T-helper 1 cell treated with Interleukin-12 subunit alpha and Interleukin-12 subunit beta and Interleukin-4 antibody, amounts not matched to agents 30 μg/mL and 1 μg/mL, for 36 hours (primary cell): ENCODE measurements around the gene FNDC3B.

Experiments used
- H3K27ac Mint-ChIP-seq: one replicate; pipeline ENCODE4 v1.8.0; 2021; ENCODE audit warnings: mild to moderate bottlenecking, mixed read lengths
- H3K27me3 Mint-ChIP-seq: one replicate; pipeline ENCODE4 v1.8.0; 2021; ENCODE audit warnings: low read depth, mixed read lengths
- H3K36me3 Mint-ChIP-seq: one replicate; pipeline ENCODE4 v1.8.0; 2021; ENCODE audit warnings: low read depth, mixed read lengths
- H3K4me1 Mint-ChIP-seq: one replicate; pipeline ENCODE4 v1.8.0; 2021; ENCODE audit warnings: low read depth, mixed read lengths
- H3K4me3 Mint-ChIP-seq: one replicate; pipeline ENCODE4 v1.8.0; 2021; ENCODE audit warnings: mild to moderate bottlenecking, moderate library complexity, mixed read lengths
- H3K9me3 Mint-ChIP-seq: one replicate; pipeline ENCODE4 v1.8.0; 2021; ENCODE audit warnings: mixed read lengths

The FNDC3B gene

DNA sequence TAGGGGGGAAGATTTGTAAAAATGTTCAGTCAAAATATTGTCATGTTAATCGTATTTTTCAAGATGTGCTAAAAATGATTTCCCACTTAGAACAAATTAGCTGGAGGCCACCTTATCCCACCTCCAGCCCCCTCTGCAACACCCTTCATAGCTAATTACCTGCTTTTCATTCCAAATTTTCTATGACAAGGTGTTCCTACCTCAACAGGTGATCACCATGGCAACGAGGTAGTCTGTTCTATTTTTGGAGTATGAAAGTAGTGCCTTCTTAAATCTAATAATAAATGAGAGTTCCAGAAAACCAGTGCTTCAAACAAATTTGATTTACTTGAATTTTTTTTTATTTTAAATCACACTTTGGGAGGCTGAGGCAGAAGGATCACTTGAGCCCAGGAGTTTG, 149.8 kb downstream of the FNDC3B start:
- no peaks in the 10 kb centered on the region for H3K27me3 Mint-ChIP-seq
- no peak overlapping the region for H3K27ac Mint-ChIP-seq
- no peak overlapping the region for H3K4me3 Mint-ChIP-seq
- H3K4me1 Mint-ChIP-seq = peaks cover 3% of the 10 kb centered on the region
- H3K9me3 Mint-ChIP-seq = no peaks in the 10 kb centered on the region
- no peaks in the 10 kb centered on the region for H3K36me3 Mint-ChIP-seq

DNA sequence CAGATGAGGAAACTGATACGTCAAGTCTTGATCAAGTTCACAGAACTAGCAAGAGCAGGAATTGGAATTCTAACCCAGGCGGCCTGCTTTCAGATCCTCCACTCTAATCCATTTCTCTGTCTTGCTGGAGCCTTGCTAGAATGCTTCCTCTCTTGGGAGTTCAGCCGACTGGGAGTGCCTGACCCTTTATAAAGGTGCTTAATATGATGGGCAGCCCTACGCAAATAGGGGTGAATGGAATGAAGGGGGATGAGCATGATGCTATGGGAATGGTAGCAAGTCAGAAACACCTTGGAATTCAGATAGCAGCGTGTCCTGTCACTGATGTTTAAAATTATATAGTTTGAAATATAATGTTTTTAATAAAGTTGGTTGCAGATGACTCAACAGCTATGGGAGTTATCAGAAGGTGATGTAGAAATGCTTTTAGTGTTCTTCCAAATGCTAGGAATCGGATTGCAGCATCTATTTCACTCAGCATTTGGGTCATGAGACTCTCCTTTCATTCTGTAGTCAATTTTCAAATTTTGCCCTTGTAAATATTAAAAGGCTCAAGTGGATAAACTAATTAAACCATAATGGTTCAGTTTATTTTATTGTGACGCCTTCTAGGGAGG, 150.7 kb downstream of the FNDC3B start:
- Mint-ChIP-seq H3K4me3 (no peak overlapping the region), H3K9me3 (no peaks in the 10 kb centered on the region), H3K36me3 (no peaks in the 10 kb centered on the region), H3K27me3 (no peaks in the 10 kb centered on the region), H3K27ac (no peak overlapping the region), H3K4me1 (peaks cover 3% of the 10 kb centered on the region)

DNA sequence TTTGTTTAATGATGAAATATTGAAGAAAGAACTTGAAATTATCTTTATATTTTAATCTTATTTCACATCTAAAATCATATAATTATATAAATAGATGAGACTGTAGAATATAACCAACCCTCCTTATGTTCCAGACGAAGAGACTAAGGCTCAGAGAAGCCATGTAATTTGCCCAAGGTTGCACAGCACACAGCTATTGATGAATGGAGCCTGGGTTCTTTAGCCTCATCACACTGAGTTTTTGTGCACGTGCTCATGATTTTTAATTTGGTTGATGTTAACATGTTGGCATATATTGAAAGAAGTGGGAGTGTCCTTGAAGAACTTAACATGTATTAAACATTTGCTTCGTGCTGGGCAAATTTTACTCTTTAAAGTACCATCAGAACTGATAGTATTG, 151.6 kb downstream of the FNDC3B start:
- H3K9me3 Mint-ChIP-seq = no peaks in the 10 kb centered on the region
- no peaks in the 10 kb centered on the region for H3K27me3 Mint-ChIP-seq
- peaks cover 3% of the 10 kb centered on the region for H3K4me1 Mint-ChIP-seq
- no peaks in the 10 kb centered on the region for H3K36me3 Mint-ChIP-seq
- no peak overlapping the region for H3K4me3 Mint-ChIP-seq
- no peak overlapping the region for H3K27ac Mint-ChIP-seq

DNA sequence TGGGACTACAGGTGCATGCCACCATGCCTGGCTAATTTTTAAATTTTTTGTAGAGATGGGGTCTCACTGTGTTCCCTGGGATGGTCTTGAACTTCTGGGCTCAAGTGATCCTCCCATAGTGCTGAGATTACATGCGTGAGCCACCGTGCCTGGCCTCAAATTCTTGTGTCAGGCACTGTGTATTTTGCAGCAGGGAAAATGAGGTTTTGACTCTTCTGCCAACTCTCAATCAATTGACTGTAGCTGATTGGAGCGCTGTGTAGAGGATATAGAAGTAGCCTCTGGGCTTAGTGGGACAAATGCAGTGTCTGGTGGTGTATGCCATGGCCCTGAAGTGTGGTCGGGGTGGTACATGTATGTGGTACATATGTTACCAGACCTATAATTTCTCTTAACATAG, 152.3 kb downstream of the FNDC3B start:
- Mint-ChIP-seq H3K9me3 (no peaks in the 10 kb centered on the region), H3K4me1 (peaks cover 3% of the 10 kb centered on the region), H3K27ac (no peak overlapping the region), H3K27me3 (no peaks in the 10 kb centered on the region), H3K36me3 (no peaks in the 10 kb centered on the region), H3K4me3 (no peak overlapping the region)

DNA sequence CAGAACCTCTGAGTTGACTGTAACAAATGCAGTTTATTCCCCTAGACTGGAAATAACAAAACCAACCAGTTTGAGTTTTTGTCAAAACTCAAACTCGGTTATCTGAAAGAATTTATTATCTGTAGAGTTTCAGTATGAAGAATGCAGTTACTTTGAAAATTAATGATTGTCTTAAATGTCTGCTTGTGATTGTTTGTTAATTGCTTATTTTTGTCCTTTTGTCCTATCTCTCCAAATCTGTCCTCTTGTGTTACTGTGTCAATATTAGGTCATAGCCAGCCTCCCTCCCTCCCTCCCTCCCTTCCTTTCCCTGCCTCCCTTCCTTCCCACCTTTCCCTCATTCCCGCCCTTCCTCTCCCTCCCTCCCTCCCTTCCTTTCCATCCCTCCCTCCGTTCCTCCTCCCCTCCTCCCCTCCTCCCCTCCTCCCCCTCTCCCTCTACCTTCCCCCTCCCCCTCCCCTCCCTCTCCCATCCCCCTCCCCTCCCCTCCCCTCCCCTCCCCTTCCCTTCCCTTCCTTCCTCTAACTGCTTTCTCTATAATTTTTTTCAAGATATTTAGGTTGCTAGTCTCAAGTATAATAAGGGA, 153.5 kb downstream of the FNDC3B start:
- Mint-ChIP-seq H3K4me3 (no peak overlapping the region), H3K36me3 (no peaks in the 10 kb centered on the region), H3K9me3 (no peaks in the 10 kb centered on the region), H3K27me3 (no peaks in the 10 kb centered on the region), H3K27ac (no peak overlapping the region), H3K4me1 (peaks cover 3% of the 10 kb centered on the region)

DNA sequence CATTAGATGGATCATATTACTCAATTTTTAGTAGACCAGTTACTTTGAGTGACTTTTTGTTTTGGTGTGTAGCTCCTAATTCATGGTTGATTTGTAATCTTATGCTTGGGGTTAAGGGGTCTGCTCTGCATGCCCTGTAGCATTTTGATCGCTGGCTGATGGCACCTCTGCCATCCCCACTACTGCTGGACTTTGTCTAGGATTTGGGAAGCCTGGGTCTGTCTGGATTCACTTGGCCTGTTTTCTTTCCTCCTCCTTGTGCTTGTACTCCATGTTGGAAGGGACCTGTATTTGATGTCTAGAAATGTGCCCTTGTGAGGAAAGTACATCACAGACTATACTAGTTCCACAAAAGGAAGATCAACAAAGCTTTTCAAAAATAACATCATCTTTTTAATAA, 154.1 kb downstream of the FNDC3B start:
- H3K27ac Mint-ChIP-seq = no peak overlapping the region
- H3K4me1 Mint-ChIP-seq = peaks cover 3% of the 10 kb centered on the region
- H3K4me3 Mint-ChIP-seq = no peak overlapping the region
- no peaks in the 10 kb centered on the region for H3K36me3 Mint-ChIP-seq
- no peaks in the 10 kb centered on the region for H3K27me3 Mint-ChIP-seq
- no peaks in the 10 kb centered on the region for H3K9me3 Mint-ChIP-seq

DNA sequence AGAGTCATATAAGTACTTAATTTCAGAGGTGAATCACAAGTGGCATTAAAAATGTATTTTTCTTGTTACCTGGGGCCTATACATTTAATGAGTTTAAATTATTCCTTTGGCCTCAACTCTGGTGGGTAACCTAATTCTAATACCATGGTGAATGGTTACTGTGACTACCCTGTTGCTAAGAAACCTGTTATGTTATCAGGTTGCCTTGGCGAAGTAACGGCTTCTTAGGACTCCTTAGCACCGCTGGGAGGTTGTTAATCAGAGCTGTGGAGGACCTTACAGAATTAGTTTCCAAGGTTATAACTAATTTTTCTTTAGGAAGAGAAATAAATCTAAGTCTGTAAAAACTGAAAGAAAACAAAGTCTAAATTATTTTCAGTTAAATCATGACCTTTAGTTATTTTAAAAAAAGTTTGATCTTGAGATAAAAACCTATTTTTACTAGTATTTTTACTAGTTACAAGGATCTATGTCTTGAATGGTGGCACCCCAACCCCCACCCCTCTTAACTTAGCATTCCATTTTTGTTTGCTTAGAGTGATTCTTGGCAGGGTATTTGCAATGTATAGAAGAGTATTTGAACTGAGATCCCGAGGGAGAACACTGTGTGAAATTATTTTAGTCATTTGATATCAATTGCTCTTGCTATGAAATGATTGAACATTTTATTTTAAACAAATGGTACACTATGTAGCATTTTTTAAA, 155.5 kb downstream of the FNDC3B start:
- no peaks in the 10 kb centered on the region for H3K27me3 Mint-ChIP-seq
- H3K9me3 Mint-ChIP-seq = no peaks in the 10 kb centered on the region
- H3K4me3 Mint-ChIP-seq = no peak overlapping the region
- no peaks in the 10 kb centered on the region for H3K36me3 Mint-ChIP-seq
- no peak overlapping the region for H3K27ac Mint-ChIP-seq
- H3K4me1 Mint-ChIP-seq = peaks cover 3% of the 10 kb centered on the region

DNA sequence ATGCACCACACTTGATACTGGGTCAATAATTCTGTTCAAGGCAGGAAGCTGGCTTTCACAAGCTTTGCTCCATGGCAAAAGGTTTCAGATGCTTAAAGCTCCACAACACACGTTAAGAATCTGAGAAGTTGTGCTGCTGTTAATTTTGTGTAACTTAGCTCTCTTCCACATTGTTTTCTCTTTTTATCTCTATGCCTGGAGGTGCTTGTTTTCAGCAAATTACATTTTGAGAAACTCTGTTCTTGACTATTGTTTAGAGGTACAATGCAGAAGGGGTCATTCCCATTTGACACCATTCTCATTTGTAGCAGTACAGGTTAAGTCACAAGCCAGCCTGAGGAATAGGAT, 156.0 kb downstream of the FNDC3B start:
- no peaks in the 10 kb centered on the region for H3K36me3 Mint-ChIP-seq
- no peak overlapping the region for H3K27ac Mint-ChIP-seq
- H3K27me3 Mint-ChIP-seq = no peaks in the 10 kb centered on the region
- H3K4me3 Mint-ChIP-seq = no peak overlapping the region
- peaks cover 3% of the 10 kb centered on the region for H3K4me1 Mint-ChIP-seq
- H3K9me3 Mint-ChIP-seq = no peaks in the 10 kb centered on the region

DNA sequence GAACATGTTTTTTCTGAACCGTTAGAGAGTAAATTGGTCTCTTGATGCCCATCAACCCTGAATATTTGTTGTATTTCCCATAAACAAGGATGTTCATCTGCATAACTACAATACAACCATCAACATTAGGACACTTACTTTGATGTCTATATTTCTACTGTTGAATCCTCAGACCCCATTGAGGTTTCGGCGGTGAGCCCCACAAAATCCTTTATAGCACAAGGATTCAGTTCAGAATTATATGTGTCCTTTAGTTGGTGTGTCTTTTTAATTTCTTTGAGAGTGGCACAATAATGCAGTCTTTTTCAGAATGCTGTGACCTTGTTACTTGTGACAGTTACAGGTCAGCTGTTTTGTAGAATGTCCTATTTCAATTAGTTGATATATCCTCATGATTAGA, 158.0 kb downstream of the FNDC3B start:
- Mint-ChIP-seq H3K36me3 (no peaks in the 10 kb centered on the region), H3K27me3 (no peaks in the 10 kb centered on the region), H3K4me3 (no peak overlapping the region), H3K27ac (no peak overlapping the region), H3K9me3 (no peaks in the 10 kb centered on the region), H3K4me1 (peaks cover 3% of the 10 kb centered on the region)

DNA sequence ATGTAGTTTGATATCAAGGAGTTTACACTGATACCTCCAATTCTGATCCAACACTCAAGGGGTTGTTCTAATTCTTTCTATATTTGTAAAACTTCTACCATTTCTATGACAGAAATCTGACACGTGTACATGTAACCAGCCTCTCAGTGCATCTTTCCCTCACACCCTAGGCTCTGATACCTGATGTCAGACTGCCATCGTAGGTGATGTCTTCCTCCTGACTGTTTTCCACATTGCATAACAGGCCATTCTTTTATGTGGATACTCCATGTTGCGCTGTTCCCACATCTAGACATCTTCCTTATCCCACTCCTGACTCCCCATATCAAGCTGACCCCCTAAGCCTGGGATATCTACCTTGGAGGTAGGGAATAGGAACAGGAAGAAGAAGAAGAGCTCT, 159.1 kb downstream of the FNDC3B start:
- Mint-ChIP-seq H3K4me1 (peaks cover 2% of the 10 kb centered on the region), H3K4me3 (no peak overlapping the region), H3K36me3 (no peaks in the 10 kb centered on the region), H3K27me3 (no peaks in the 10 kb centered on the region), H3K27ac (no peak overlapping the region), H3K9me3 (no peaks in the 10 kb centered on the region)

DNA sequence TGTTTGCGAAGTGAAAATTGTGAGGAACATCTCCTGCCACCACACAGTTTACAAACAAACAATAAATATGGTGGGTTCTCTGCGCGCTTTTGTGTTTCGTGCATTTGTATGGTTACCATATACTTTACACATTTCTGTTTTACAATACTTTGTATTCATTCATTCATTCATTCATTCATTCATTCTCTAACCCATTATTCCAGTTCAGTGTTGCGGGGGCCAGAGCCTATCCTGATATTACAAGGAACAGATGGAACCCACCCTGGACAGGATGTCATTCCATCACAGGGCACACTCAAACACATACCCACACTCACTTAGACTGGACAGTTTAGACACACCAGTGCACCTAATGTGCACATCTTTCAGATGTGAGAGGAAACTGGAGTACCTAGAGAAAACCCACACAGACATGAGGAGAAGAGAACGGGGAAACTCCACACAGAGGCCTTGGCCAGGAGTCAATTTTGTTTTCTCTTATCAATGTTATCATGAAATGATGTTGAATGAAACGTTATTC, 160.5 kb downstream of the FNDC3B start:
- Mint-ChIP-seq H3K4me1 (no peaks in the 10 kb centered on the region), H3K9me3 (peaks cover 9% of the 10 kb centered on the region), H3K27ac (no peak overlapping the region), H3K4me3 (no peak overlapping the region), H3K36me3 (peaks cover 4% of the 10 kb centered on the region), H3K27me3 (no peaks in the 10 kb centered on the region)

DNA sequence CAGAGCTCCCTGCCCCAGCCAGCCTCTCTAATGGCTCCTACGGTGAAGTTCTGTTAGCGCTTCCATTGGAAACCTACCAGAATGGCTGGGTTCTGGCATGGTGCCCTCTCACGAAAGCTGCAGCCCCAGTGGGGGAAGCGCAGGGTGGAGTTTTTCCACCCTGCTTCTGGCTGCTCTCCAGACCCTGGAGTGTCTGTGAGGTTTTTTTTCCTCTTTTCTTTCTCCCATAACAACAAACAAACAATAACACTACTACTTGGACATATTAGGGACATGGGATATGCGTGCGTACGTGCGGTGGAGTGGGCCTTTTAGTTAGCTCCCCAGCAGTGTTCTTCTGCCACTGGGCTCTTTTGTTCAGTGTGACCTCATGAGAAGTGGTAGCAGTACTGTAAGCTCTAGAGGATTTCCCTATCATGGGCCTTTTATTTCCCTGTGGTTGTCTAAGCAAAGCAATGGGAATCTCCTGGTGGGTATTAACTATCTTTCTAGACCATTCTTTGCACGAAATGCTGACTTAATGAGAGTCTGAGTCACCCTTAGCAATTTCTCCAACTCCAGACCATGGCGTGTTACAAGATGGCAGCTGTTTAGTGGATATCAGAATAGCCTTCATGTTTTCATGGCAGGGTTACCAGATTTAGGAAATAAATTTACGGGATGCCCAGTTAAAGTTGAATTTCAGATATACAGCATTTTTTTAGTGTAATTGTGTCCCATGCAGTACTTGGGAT, 161.9 kb downstream of the FNDC3B start:
- Mint-ChIP-seq H3K9me3 (peaks cover 21% of the 10 kb centered on the region), H3K36me3 (peaks cover 12% of the 10 kb centered on the region), H3K4me1 (no peaks in the 10 kb centered on the region), H3K27me3 (no peaks in the 10 kb centered on the region), H3K27ac (no peak overlapping the region), H3K4me3 (no peak overlapping the region)

DNA sequence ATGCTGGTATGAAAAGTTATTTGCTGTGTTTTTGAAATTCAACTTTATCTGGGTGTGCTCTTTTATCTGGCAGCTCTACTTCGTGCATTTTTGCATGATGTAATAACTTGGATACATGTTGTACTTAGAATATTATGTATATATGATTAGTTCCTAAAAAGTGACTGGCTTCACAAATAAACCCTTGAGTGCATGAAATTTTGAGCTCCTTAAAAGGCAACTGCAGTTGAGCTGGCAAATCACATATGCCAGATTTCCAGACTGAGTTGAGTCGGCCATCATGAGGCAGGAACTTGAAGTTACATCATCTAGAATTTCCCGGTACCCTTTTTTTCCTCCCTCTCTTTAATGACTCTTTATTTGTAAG, 162.5 kb downstream of the FNDC3B start:
- Mint-ChIP-seq H3K4me3 (no peak overlapping the region), H3K27ac (no peak overlapping the region), H3K4me1 (no peaks in the 10 kb centered on the region), H3K9me3 (peaks cover 24% of the 10 kb centered on the region), H3K36me3 (peaks cover 13% of the 10 kb centered on the region), H3K27me3 (no peaks in the 10 kb centered on the region)

DNA sequence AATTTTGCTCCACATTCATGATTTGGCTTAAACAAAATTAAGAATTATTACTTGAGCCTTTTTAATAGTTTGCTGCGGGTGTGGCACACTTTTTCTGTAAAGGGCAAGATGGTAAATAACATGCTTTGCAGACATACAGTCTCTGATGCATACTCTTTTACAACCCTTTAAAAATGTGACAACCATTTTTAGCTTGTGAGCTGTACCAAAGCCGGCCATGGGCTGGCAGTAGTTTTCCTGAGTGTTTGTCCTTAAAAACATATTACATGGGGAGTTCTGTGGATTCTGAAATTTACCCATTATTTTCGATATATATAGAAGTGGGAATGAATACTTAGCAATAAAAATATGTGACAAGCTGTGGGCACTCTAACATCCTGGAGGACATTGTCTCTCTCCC, 163.4 kb downstream of the FNDC3B start:
- no peak overlapping the region for H3K4me3 Mint-ChIP-seq
- peaks cover 26% of the 10 kb centered on the region for H3K9me3 Mint-ChIP-seq
- peaks cover 14% of the 10 kb centered on the region for H3K36me3 Mint-ChIP-seq
- no peak overlapping the region for H3K27ac Mint-ChIP-seq
- no peaks in the 10 kb centered on the region for H3K4me1 Mint-ChIP-seq
- H3K27me3 Mint-ChIP-seq = no peaks in the 10 kb centered on the region
